Stimulated activated naive CD8-positive, alpha-beta T cell treated with anti-CD3 and anti-CD28 coated beads, Interleukin-15, Interleukin-2, amounts not matched to agents 100 ng/mL and 50 ng/mL, for 24 hours (primary cell): ENCODE measurements around the gene TAF5.
"Not testable (repeated sequence)": the region's sequence is repeated elsewhere in the genome, so short reads cannot be mapped to it uniquely, and the experiment has no call there.

ENCODE experiments used
- H3K27ac Mint-ChIP-seq: one replicate; pipeline ENCODE4 v1.8.0; 2021; ENCODE audit warnings: mild to moderate bottlenecking, mixed read lengths
- H3K27me3 Mint-ChIP-seq: one replicate; pipeline ENCODE4 v1.8.0; 2021; ENCODE audit warnings: mixed read lengths
- H3K36me3 Mint-ChIP-seq: one replicate; pipeline ENCODE4 v1.8.0; 2021; ENCODE audit warnings: low read depth, mixed read lengths
- H3K4me1 Mint-ChIP-seq: one replicate; pipeline ENCODE4 v1.8.0; 2021; ENCODE audit warnings: low read depth, mixed read lengths
- H3K4me3 Mint-ChIP-seq: one replicate; pipeline ENCODE4 v1.8.0; 2021; ENCODE audit warnings: mild to moderate bottlenecking, mixed read lengths
- H3K9me3 Mint-ChIP-seq: one replicate; pipeline ENCODE4 v1.8.0; 2021; ENCODE audit warnings: mixed read lengths

TAF5 gene

GRCh38 chr10:103382769-103383168 is 15.0 kb downstream of the TAF5 start:
- H3K27ac Mint-ChIP-seq, result no peak overlapping the region

GRCh38 chr10:103394180-103394579 is 26.4 kb downstream of the TAF5 start:
- Mint-ChIP-seq H3K36me3 (peaks cover 62% of the 10 kb centered on the region), H3K27me3 (no peaks in the 10 kb centered on the region), H3K27ac (peak overlapping the region; percentile 89), H3K4me3 (peak overlapping the region; percentile 56), H3K4me1 (peaks cover 61% of the 10 kb centered on the region), H3K9me3 (no peaks in the 10 kb centered on the region)

More at GRCh38 chr10:103382769-103383168, 15.0 kb downstream of the TAF5 start:
- Mint-ChIP-seq H3K4me1 (no peaks in the 10 kb centered on the region), H3K36me3 (peaks cover 59% of the 10 kb centered on the region), H3K4me3 (no peak overlapping the region), H3K27me3 (no peaks in the 10 kb centered on the region), H3K9me3 (no peaks in the 10 kb centered on the region)

- Mint-ChIP-seq H3K4me3 (peak overlapping the region; percentile 94), H3K4me1 (peaks cover 67% of the 10 kb centered on the region), H3K27me3 (no peaks in the 10 kb centered on the region), H3K27ac (peak overlapping the region; percentile 96), H3K36me3 (peaks cover 73% of the 10 kb centered on the region), H3K9me3 (no peaks in the 10 kb centered on the region)
Measured at GRCh38 chr10:103395754-103396066, 27.9 kb downstream of the TAF5 start.

- Mint-ChIP-seq H3K9me3 (no peaks in the 10 kb centered on the region), H3K4me1 (peaks cover 67% of the 10 kb centered on the region), H3K4me3 (peak within 1 kb of the TSS; percentile 94), H3K27me3 (no peaks in the 10 kb centered on the region), H3K36me3 (peaks cover 73% of the 10 kb centered on the region), H3K27ac (peak within 1 kb of the TSS; percentile 96)
Measured at GRCh38 chr10:103396067-103396788, 28.5 kb downstream of the TAF5 start, which contains the start of the genes ATP5MK and PDCD11. Gene ATP5MK (minus strand): TSS chr10:103396475. CDS start chr10:103392457, 4,018 bp downstream. Gene PDCD11 (plus strand): TSS chr10:103396626. CDS start chr10:103398427, 1,801 bp downstream.

- peaks cover 67% of the 10 kb centered on the region for H3K4me1 Mint-ChIP-seq
- peak overlapping the region; percentile 94 for H3K4me3 Mint-ChIP-seq
- H3K36me3 Mint-ChIP-seq, result peaks cover 78% of the 10 kb centered on the region
- H3K9me3 Mint-ChIP-seq, result no peaks in the 10 kb centered on the region
- peak overlapping the region; percentile 96 for H3K27ac Mint-ChIP-seq
- H3K27me3 Mint-ChIP-seq, result no peaks in the 10 kb centered on the region
Measured at GRCh38 chr10:103396789-103397087, 29.0 kb downstream of the TAF5 start.

GRCh38 chr10:103397191-103397825 is 29.5 kb downstream of the TAF5 start:
- Mint-ChIP-seq H3K4me1 (peaks cover 67% of the 10 kb centered on the region), H3K4me3 (peak overlapping the region; percentile 94), H3K9me3 (no peaks in the 10 kb centered on the region), H3K36me3 (peaks cover 80% of the 10 kb centered on the region), H3K27ac (peak overlapping the region; percentile 96), H3K27me3 (no peaks in the 10 kb centered on the region)

GRCh38 chr10:103413564-103413963 is 45.8 kb downstream of the TAF5 start:
- Mint-ChIP-seq H3K9me3 (no peaks in the 10 kb centered on the region), H3K27ac (no peak overlapping the region), H3K4me3 (no peak overlapping the region), H3K36me3 (peaks cover 70% of the 10 kb centered on the region), H3K4me1 (no peaks in the 10 kb centered on the region), H3K27me3 (no peaks in the 10 kb centered on the region)

- no peak overlapping the region for H3K4me3 Mint-ChIP-seq
- no peaks in the 10 kb centered on the region for H3K9me3 Mint-ChIP-seq
- peaks cover 75% of the 10 kb centered on the region for H3K36me3 Mint-ChIP-seq
- H3K4me1 Mint-ChIP-seq, result no peaks in the 10 kb centered on the region
- no peaks in the 10 kb centered on the region for H3K27me3 Mint-ChIP-seq
- H3K27ac Mint-ChIP-seq, result no peak overlapping the region
Measured at GRCh38 chr10:103415581-103415980, 47.8 kb downstream of the TAF5 start.

GRCh38 chr10:103416436-103417147 is 48.8 kb downstream of the TAF5 start:
- H3K9me3 Mint-ChIP-seq, result no peaks in the 10 kb centered on the region
- no peaks in the 10 kb centered on the region for H3K4me1 Mint-ChIP-seq
- no peak overlapping the region for H3K4me3 Mint-ChIP-seq
- no peak overlapping the region for H3K27ac Mint-ChIP-seq
- no peaks in the 10 kb centered on the region for H3K27me3 Mint-ChIP-seq
- H3K36me3 Mint-ChIP-seq, result peaks cover 80% of the 10 kb centered on the region

GRCh38 chr10:103417148-103417469 is 49.3 kb downstream of the TAF5 start:
- not testable (repeated sequence) for H3K4me3 Mint-ChIP-seq, H3K27me3 Mint-ChIP-seq, H3K9me3 Mint-ChIP-seq, H3K27ac Mint-ChIP-seq, H3K4me1 Mint-ChIP-seq
- peaks cover 81% of the 10 kb centered on the region for H3K36me3 Mint-ChIP-seq

GRCh38 chr10:103417601-103418000 is 49.8 kb downstream of the TAF5 start:
- H3K4me3 Mint-ChIP-seq, result no peak overlapping the region
- H3K27me3 Mint-ChIP-seq, result no peaks in the 10 kb centered on the region
- H3K36me3 Mint-ChIP-seq, result peaks cover 86% of the 10 kb centered on the region
- H3K27ac Mint-ChIP-seq, result no peak overlapping the region
- no peaks in the 10 kb centered on the region for H3K4me1 Mint-ChIP-seq
- H3K9me3 Mint-ChIP-seq, result no peaks in the 10 kb centered on the region

- Mint-ChIP-seq H3K27me3 (no peaks in the 10 kb centered on the region), H3K9me3 (no peaks in the 10 kb centered on the region), H3K36me3 (peaks cover 87% of the 10 kb centered on the region), H3K27ac (no peak overlapping the region), H3K4me3 (no peak overlapping the region), H3K4me1 (no peaks in the 10 kb centered on the region)
Measured at GRCh38 chr10:103419101-103419500, 51.3 kb downstream of the TAF5 start.

GRCh38 chr10:103423748-103424147 is 56.0 kb downstream of the TAF5 start:
- H3K4me3 Mint-ChIP-seq, result no peak overlapping the region
- no peaks in the 10 kb centered on the region for H3K27me3 Mint-ChIP-seq
- peaks cover 18% of the 10 kb centered on the region for H3K4me1 Mint-ChIP-seq
- no peak overlapping the region for H3K27ac Mint-ChIP-seq
- peaks cover 85% of the 10 kb centered on the region for H3K36me3 Mint-ChIP-seq
- no peaks in the 10 kb centered on the region for H3K9me3 Mint-ChIP-seq

GRCh38 chr10:103427866-103428265 is 60.1 kb downstream of the TAF5 start:
- no peak overlapping the region for H3K4me3 Mint-ChIP-seq
- peaks cover 88% of the 10 kb centered on the region for H3K36me3 Mint-ChIP-seq
- H3K27ac Mint-ChIP-seq, result no peak overlapping the region

GRCh38 chr10:103428989-103429643 is 61.3 kb downstream of the TAF5 start:
- peaks cover 85% of the 10 kb centered on the region for H3K36me3 Mint-ChIP-seq
- H3K9me3 Mint-ChIP-seq, result no peaks in the 10 kb centered on the region
- H3K27me3 Mint-ChIP-seq, result no peaks in the 10 kb centered on the region
- no peak overlapping the region for H3K4me3 Mint-ChIP-seq
- no peak overlapping the region for H3K27ac Mint-ChIP-seq
- peaks cover 30% of the 10 kb centered on the region for H3K4me1 Mint-ChIP-seq

More at GRCh38 chr10:103427866-103428265, 60.1 kb downstream of the TAF5 start:
- Mint-ChIP-seq H3K9me3 (no peaks in the 10 kb centered on the region), H3K4me1 (peaks cover 30% of the 10 kb centered on the region), H3K27me3 (no peaks in the 10 kb centered on the region)
